Measurements from ENCODE around the gene LGI1. TPM values are rescaled to one million over a fixed set of nuclear protein-coding genes. Genes with fewer than 3 reads are reported as not detected.

The LGI1 gene
- polyA plus RNA-seq, 1 donor from 2014 or later: 2.1 TPM

- H3K4me3 ChIP-seq (ENCODE audit: low read length): no peak overlapping the region
- no peak overlapping the region for H2AFZ ChIP-seq (ENCODE audit: low read depth, low read length)
- no peaks in the 10 kb centered on the region for H3F3A ChIP-seq (ENCODE audit: insufficient read depth, low read length, poor library complexity, severe bottlenecking)
- H4K20me1 ChIP-seq (ENCODE audit: insufficient read depth): no peaks in the 10 kb centered on the region
- H3K27me3 ChIP-seq (ENCODE audit: insufficient read depth, low read depth, low read length): no peaks in the 10 kb centered on the region
- H3K9me2 ChIP-seq (ENCODE audit: insufficient read depth, low read length): no peaks in the 10 kb centered on the region
- no peaks in the 10 kb centered on the region for H3K36me3 ChIP-seq (ENCODE audit: insufficient read depth, low read length)
- H3K9ac ChIP-seq (ENCODE audit: low read length): no peak overlapping the region
- H3K4me2 ChIP-seq (ENCODE audit: low read length): no peak overlapping the region
- H3K27ac ChIP-seq (ENCODE audit: low read length): no peak overlapping the region
- H3K9me3 ChIP-seq (ENCODE audit: low read length): no peaks in the 10 kb centered on the region
- no peaks in the 10 kb centered on the region for H3K79me2 ChIP-seq (replicated peaks; ENCODE audit: insufficient read depth, low read length)
- TF ChIP-seq RAD21 (conservative IDR thresholded peaks at IDR 0.05): no peak
- TF ChIP-seq CTCF (IDR thresholded peaks at IDR 0.05; ENCODE audit: poor library complexity, severe bottlenecking): no peak
- no peak for TF ChIP-seq TAF1 (IDR thresholded peaks at IDR 0.05; ENCODE audit: low read depth)
- TF ChIP-seq SMC3 (conservative IDR thresholded peaks at IDR 0.05; ENCODE audit: poor library complexity): no peak
- TF ChIP-seq EZH2 (IDR thresholded peaks at IDR 0.05; ENCODE audit: borderline replicate concordance, insufficient read depth, low read length, poor library complexity, severe bottlenecking): no peak
- TF ChIP-seq EP300 (conservative IDR thresholded peaks at IDR 0.05; ENCODE audit: poor library complexity, severe bottlenecking): no peak
- TF ChIP-seq POLR2AphosphoS5 (IDR thresholded peaks at IDR 0.05): no peak
- no peak for TF ChIP-seq MXI1 (conservative IDR thresholded peaks at IDR 0.05; ENCODE audit: poor library complexity, severe bottlenecking)
- TF ChIP-seq REST (IDR thresholded peaks at IDR 0.05; ENCODE audit: borderline replicate concordance): no peak
Observed at GRCh38 chr10:93762979-93763391, 5.2 kb downstream of the LGI1 start.

GRCh38 chr10:93766918-93767317 lies 9.2 kb downstream of the LGI1 start:
- Histone ChIP-seq H3K79me2 (replicated peaks; ENCODE audit: insufficient read depth, low read length) (no peaks in the 10 kb centered on the region), H4K20me1 (ENCODE audit: insufficient read depth) (no peaks in the 10 kb centered on the region), H3K9ac (ENCODE audit: low read length) (no peak overlapping the region), H3K27me3 (ENCODE audit: insufficient read depth, low read depth, low read length) (no peaks in the 10 kb centered on the region), H2AFZ (ENCODE audit: low read depth, low read length) (no peak overlapping the region), H3K36me3 (ENCODE audit: insufficient read depth, low read length) (no peaks in the 10 kb centered on the region), H3K4me3 (ENCODE audit: low read length) (no peak overlapping the region), H3K9me2 (ENCODE audit: insufficient read depth, low read length) (no peaks in the 10 kb centered on the region), H3K4me2 (ENCODE audit: low read length) (no peak overlapping the region), H3K27ac (ENCODE audit: low read length) (no peak overlapping the region), H3K9me3 (ENCODE audit: low read length) (no peaks in the 10 kb centered on the region), H3F3A (ENCODE audit: insufficient read depth, low read length, poor library complexity, severe bottlenecking) (no peaks in the 10 kb centered on the region)
- TF ChIP-seq EP300 (conservative IDR thresholded peaks at IDR 0.05; ENCODE audit: poor library complexity, severe bottlenecking) (no peak), POLR2AphosphoS5 (IDR thresholded peaks at IDR 0.05) (no peak), REST (IDR thresholded peaks at IDR 0.05; ENCODE audit: borderline replicate concordance) (no peak), MXI1 (conservative IDR thresholded peaks at IDR 0.05; ENCODE audit: poor library complexity, severe bottlenecking) (no peak), EZH2 (IDR thresholded peaks at IDR 0.05; ENCODE audit: borderline replicate concordance, insufficient read depth, low read length, poor library complexity, severe bottlenecking) (no peak), CTCF (IDR thresholded peaks at IDR 0.05; ENCODE audit: poor library complexity, severe bottlenecking) (no peak), SMC3 (conservative IDR thresholded peaks at IDR 0.05; ENCODE audit: poor library complexity) (no peak), TAF1 (IDR thresholded peaks at IDR 0.05; ENCODE audit: low read depth) (no peak), RAD21 (conservative IDR thresholded peaks at IDR 0.05) (no peak)
